Stimulated activated CD8-positive, alpha-beta memory T cell treated with anti-CD3 and anti-CD28 coated beads, Interleukin-4, amount 100 ng/mL, for 1 hour (primary cell): ENCODE measurements around the gene DNAJC15.
"Not testable (repeated sequence)": the region's sequence is repeated elsewhere in the genome, so short reads cannot be mapped to it uniquely, and the experiment has no call there.

ENCODE experiments used
- DNase-seq, 2 donors: peaks; one replicate each; pipeline ENCODE4 v3.0.0-alpha.2; 2020; ENCODE audit warnings: low read depth in 2 of 2, low spot score in 1 of 2

Gene DNAJC15

GRCh38 chr13:43023289-43023963, at the start of gene DNAJC15:
Gene DNAJC15, plus strand, starts transcription at chr13:43023586. Its CDS starts 41 bp downstream, at chr13:43023627.
- DNase-seq, result peak; percentile 54 to 60

GRCh38 chr13:42976066-42976465, 47.3 kb upstream of the DNAJC15 start:
- DNase-seq, result no peak

GRCh38 chr13:42977219-42977659, 46.1 kb upstream of the DNAJC15 start:
- no peak for DNase-seq

- no peak for DNase-seq
Observed at GRCh38 chr13:42981317-42981716, 42.1 kb upstream of the DNAJC15 start.

DNA sequence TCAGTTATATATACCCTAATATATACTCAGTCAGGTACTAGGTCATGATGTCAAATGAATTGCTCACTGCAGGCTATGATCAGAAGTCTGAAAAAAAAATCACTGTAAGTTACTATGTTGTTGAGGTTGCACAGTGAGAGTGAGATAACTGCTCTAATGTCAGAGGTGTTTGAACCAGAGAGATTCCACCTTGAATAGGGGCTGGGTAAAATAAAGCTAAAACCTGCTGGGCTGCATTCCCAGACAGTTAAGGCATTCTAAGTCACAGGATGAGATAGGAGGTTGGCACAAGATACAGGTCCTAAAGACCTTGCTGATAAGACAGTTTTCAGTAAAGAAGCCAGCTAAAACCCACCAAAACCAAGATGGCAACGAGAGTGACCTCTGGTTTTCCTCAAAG, 41.5 kb upstream of the DNAJC15 start:
- DNase-seq, result no peak

- DNase-seq, result no peak
Observed at GRCh38 chr13:42984026-42984425, 39.4 kb upstream of the DNAJC15 start.

GRCh38 chr13:42984691-42985090, 38.7 kb upstream of the DNAJC15 start:
- DNase-seq, result no peak

GRCh38 chr13:42985312-42986175, 37.8 kb upstream of the DNAJC15 start:
- no peak for DNase-seq

DNA sequence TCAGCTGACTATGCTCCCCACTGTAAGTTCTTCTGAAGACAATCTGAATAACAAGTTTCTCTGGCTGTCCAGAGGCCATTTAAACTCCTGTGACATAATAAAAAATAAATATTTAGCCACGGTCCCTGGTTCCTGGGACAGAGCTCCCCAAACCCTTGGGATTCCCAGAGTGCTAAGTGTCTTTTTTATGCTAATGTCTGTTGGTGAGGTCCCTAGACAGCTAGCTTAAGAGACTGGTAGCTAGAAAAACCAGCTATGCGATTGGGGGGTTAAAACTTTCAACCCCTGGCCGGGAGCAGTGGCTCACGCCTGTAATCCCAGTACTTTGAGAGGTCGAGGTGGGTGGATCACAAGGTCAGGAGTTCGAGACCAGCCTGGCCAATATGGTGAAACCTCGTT, 37.2 kb upstream of the DNAJC15 start:
- DNase-seq, result no peak

GRCh38 chr13:42990291-42991232, 32.8 kb upstream of the DNAJC15 start:
- DNase-seq, result no peak

- DNase-seq, result not testable (repeated sequence)
Observed at GRCh38 chr13:42991233-42991897, 32.0 kb upstream of the DNAJC15 start.

DNA sequence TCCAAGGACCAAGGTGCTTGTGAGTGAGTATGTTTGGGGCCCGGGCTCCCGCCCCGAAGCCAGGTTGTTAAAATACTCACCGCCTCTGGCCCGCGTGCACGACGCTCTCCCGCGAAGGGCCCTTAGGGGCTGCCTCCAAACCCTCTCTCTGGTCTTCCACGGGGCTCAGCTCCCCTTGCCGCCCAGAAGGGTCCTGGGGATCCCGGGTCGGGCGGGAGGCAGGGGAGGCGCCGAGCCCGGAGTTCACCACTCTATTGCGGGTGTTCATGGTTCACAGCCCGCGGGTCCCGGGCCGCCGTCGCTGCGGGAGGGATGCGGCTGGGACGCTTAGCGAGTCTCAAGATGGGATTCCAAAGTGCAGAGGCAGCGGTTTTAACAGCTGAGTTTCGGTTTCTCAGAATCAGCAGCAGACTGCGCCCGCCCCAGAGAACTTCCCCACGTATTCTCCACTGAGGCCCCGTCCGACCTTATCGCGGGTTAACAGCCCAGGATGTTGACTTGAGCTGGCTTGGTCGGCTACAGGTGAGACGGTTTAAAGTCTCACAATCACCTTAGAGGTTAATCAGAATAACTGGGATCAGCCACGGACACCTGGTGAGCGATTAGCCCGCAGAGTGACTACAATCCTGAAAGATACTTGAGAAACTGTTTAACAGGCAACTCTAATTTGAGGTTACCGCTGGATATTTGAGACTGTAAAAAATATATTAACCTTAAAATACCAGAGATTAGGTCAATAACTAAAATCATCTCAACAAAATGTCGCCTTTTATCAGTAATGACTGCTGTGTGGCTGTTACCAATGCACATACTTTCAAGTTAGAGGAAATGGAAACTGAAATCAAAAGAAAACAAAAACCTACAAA, 31.3 kb upstream of the DNAJC15 start, which contains the start of gene EPSTI1:
TSS of gene EPSTI1 (minus strand) at position 344 of the 866 bp plus-strand sequence. CDS start at position 268, 76 bp downstream.
- DNase-seq, result peak; percentile 45 to 62

- DNase-seq, result peak in 1 of 2 donors; percentile 1
Observed at GRCh38 chr13:42992764-42993122, 30.6 kb upstream of the DNAJC15 start.

DNA sequence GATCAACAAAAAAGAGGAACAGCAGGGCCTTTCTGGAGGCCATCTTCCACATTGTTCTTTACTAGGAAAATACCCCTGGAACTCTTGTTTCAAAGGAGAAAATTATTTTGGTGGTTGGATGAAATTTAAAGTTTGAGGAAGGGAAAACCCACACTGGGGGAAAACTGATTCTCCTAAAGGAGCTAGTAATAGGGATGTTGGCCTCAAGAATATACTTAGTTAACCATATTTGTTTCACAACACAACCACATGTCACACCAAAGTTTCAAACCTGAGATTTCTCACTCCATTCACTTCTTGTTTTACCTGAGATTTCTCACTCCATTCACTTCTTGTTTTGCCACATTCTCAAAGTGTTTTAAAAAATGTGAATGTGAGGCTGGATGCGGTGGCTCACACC, 28.5 kb upstream of the DNAJC15 start:
- no peak for DNase-seq

- no peak for DNase-seq
Observed at GRCh38 chr13:42996584-42996983, 26.8 kb upstream of the DNAJC15 start.

GRCh38 chr13:42997381-42997780, 26.0 kb upstream of the DNAJC15 start:
- DNase-seq, result no peak

DNA sequence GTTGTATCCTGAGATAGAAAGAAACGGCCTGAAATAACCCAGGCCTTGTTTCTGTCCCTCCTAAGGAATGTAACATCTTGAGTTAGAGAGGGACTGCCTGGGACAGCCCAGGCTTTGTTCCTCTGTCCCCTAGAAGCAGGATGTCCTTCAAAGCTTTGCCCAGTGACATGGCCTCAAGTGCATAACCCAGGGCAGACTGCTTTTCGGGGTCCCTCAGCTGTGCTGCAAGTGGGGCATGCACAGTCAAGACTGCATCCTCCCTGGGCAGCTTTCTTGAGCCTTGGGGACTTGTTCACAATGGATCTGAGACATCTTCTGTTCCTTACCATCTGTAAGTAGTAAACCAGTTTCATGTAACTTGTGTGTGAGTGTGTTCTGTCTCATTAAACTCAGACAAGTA, 23.9 kb upstream of the DNAJC15 start:
- DNase-seq, result no peak

GRCh38 chr13:43000676-43001075, 22.7 kb upstream of the DNAJC15 start:
- no peak for DNase-seq

DNA sequence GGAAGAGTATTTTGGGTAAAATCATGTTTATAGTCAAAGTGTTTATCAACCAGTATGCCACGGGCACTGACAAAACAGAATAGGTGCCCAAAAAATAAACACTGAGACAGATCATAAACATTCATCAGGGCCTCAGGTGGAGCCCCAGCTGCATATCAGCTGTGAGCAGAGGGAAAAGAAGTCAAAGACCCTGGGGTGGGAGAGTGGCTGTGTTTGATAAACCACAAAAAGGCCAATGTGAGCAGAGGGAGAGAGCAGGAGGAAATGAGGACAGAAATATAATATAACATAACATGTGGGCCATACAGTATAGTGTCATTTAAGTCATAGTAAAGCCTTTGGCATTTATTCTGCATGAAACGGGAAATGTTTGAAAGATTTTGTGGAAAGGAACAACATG, 21.4 kb upstream of the DNAJC15 start:
- no peak for DNase-seq

DNA sequence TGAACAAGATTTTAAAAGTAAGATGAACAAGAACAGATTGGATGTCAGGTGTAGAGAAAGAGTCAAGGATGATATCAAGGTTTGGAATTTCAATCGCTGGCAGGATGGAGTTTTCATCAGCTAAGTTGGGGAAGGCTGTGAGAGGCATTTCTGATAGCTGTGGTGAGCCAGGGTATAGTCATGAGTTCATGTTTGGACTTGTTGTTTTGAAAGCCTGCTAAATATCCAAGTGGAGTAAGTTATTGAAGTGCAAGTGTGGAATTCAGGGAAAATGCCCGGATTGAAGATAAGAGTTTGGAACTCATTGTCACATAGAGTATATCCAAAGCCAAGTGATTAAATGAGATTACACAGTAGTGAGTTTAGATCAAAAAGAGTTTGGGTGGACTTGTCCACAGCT, 20.4 kb upstream of the DNAJC15 start:
- DNase-seq, result no peak
